ENCODE measurements around the gene LSAMP. TPM values are rescaled to one million over a fixed set of nuclear protein-coding genes. Genes with fewer than 3 reads are reported as not detected.

LSAMP gene
- total and polyA plus RNA-seq, 2 donors (not counting 1 experiment from before 2014, with no cell fraction given) = not detected

GRCh38 chr3:116429479-116430269 is 15.6 kb downstream of the LSAMP start:
- no peaks in the 10 kb centered on the region for H3K27me3 ChIP-seq (replicated peaks in 1 of 4; ENCODE audit: control extremely low read depth in 1 of 4, control insufficient read depth in 3 of 4, insufficient read depth in 4 of 4, low read length in 3 of 4)
- DNase-seq = no peak
- peaks cover 1% of the 10 kb centered on the region for H3K9me3 Mint-ChIP-seq (ENCODE audit: insufficient read depth)
- H3K4me2 ChIP-seq (replicated peaks; ENCODE audit: low read depth, low read length, poor library complexity, severe bottlenecking) = no peak overlapping the region
- no peaks in the 10 kb centered on the region for H3K79me2 ChIP-seq (ENCODE audit: control insufficient read depth, insufficient read depth, low read length)
- H3K27ac ChIP-seq (ENCODE audit: low read length in 2 of 2) = no peak overlapping the region
- no peak overlapping the region for H3K4me3 Mint-ChIP-seq
- no peak overlapping the region for H2AFZ ChIP-seq (ENCODE audit: insufficient read depth, low read depth, low read length, poor library complexity, severe bottlenecking)
- no peak overlapping the region for H3K4me3 ChIP-seq (ENCODE audit: control extremely low read depth in 1 of 5, extremely low read depth in 1 of 5, insufficient read depth in 1 of 5, low read depth in 2 of 5, low read length in 4 of 5)
- no peaks in the 10 kb centered on the region for H3K36me3 ChIP-seq (replicated peaks in 1 of 2; ENCODE audit: control extremely low read depth in 1 of 2, control insufficient read depth in 1 of 2, extremely low read depth in 1 of 2, insufficient read depth in 2 of 2, low read length in 1 of 2)
- H3K4me1 Mint-ChIP-seq = no peaks in the 10 kb centered on the region
- no peaks in the 10 kb centered on the region for H3K27me3 Mint-ChIP-seq
- intact Hi-C loops (cut with micrococcal nuclease) = no loop called here
- no peaks in the 10 kb centered on the region for H3K9me3 ChIP-seq (ENCODE audit: control extremely low read depth in 1 of 3, control insufficient read depth in 2 of 3, insufficient read depth in 1 of 3, low read length in 2 of 3)
- no peak for TF ChIP-seq CTCF (IDR thresholded peaks at IDR 0.05)
- no peak for TF ChIP-seq EZH2 (IDR thresholded peaks at IDR 0.05; ENCODE audit: borderline replicate concordance, insufficient read depth, low read depth, low read length, poor library complexity, severe bottlenecking)
- no peak overlapping the region for H3K9ac ChIP-seq (ENCODE audit: low read length)
- H3K4me1 ChIP-seq (ENCODE audit: control insufficient read depth in 2 of 2, insufficient read depth in 2 of 2, low read length in 2 of 2) = no peaks in the 10 kb centered on the region
- H4K20me1 ChIP-seq (ENCODE audit: control insufficient read depth, insufficient read depth, low read length, poor library complexity, severe bottlenecking) = no peaks in the 10 kb centered on the region
- ChIA-PET CTCF (no interaction called here), POLR2A (no interaction called here)
- WGBS (ENCODE audit: insufficient coverage) = 89% methylated on average over 3 of the region's 6 CpGs
- no peak overlapping the region for H3K27ac Mint-ChIP-seq
- ATAC-seq (ENCODE audit: low read depth) = no peak

GRCh38 chr3:116426036-116426435 is 19.3 kb downstream of the LSAMP start:
- no peak overlapping the region for H3K4me3 Mint-ChIP-seq
- no peak overlapping the region for H3K9ac ChIP-seq (ENCODE audit: low read length)

More at GRCh38 chr3:116426036-116426435, 19.3 kb downstream of the LSAMP start:
- 93% methylated on average over 5 of the region's 8 CpGs for WGBS (ENCODE audit: insufficient coverage)
- ChIA-PET POLR2A (no interaction called here), CTCF (no interaction called here)
- Histone ChIP-seq H3K4me1 (ENCODE audit: control insufficient read depth in 2 of 2, insufficient read depth in 2 of 2, low read length in 2 of 2) (no peaks in the 10 kb centered on the region), H4K20me1 (ENCODE audit: control insufficient read depth, insufficient read depth, low read length, poor library complexity, severe bottlenecking) (no peaks in the 10 kb centered on the region), H2AFZ (ENCODE audit: insufficient read depth, low read depth, low read length, poor library complexity, severe bottlenecking) (no peak overlapping the region), H3K27me3 (replicated peaks in 1 of 4; ENCODE audit: control extremely low read depth in 1 of 4, control insufficient read depth in 3 of 4, insufficient read depth in 4 of 4, low read length in 3 of 4) (no peaks in the 10 kb centered on the region), H3K36me3 (replicated peaks in 1 of 2; ENCODE audit: control extremely low read depth in 1 of 2, control insufficient read depth in 1 of 2, extremely low read depth in 1 of 2, insufficient read depth in 2 of 2, low read length in 1 of 2) (no peaks in the 10 kb centered on the region), H3K4me3 (ENCODE audit: control extremely low read depth in 1 of 5, extremely low read depth in 1 of 5, insufficient read depth in 1 of 5, low read depth in 2 of 5, low read length in 4 of 5) (no peak overlapping the region), H3K4me2 (replicated peaks; ENCODE audit: low read depth, low read length, poor library complexity, severe bottlenecking) (no peak overlapping the region), H3K27ac (ENCODE audit: low read length in 2 of 2) (no peak overlapping the region), H3K79me2 (ENCODE audit: control insufficient read depth, insufficient read depth, low read length) (no peaks in the 10 kb centered on the region), H3K9me3 (ENCODE audit: control extremely low read depth in 1 of 3, control insufficient read depth in 2 of 3, insufficient read depth in 1 of 3, low read length in 2 of 3) (no peaks in the 10 kb centered on the region)
- TF ChIP-seq CTCF (IDR thresholded peaks at IDR 0.05) = no peak
- no peak for TF ChIP-seq EZH2 (IDR thresholded peaks at IDR 0.05; ENCODE audit: borderline replicate concordance, insufficient read depth, low read depth, low read length, poor library complexity, severe bottlenecking)
- Mint-ChIP-seq H3K9me3 (ENCODE audit: insufficient read depth) (peaks cover 6% of the 10 kb centered on the region), H3K27ac (no peak overlapping the region), H3K27me3 (no peaks in the 10 kb centered on the region), H3K4me1 (no peaks in the 10 kb centered on the region)
- intact Hi-C loops (cut with micrococcal nuclease) = no loop called here
- no peak for ATAC-seq (ENCODE audit: low read depth)
- DNase-seq = no peak
